Neural cell (in vitro differentiated cells): ENCODE results near the gene SPRY4. TPM values are rescaled to one million over a fixed set of nuclear protein-coding genes. Genes with fewer than 3 reads are reported as not detected.
"Not testable (repeated sequence)": the region's sequence is repeated elsewhere in the genome, so short reads cannot be mapped to it uniquely, and the experiment has no call there.

Experiments
- H2AFZ ChIP-seq: fragments of 200-600, 300-800 bp; sonication (generic), shearing (Covaris generic); 2 replicates; pipeline ENCODE4 v1.6.0; 2014; ENCODE audit warnings: low read depth, mild to moderate bottlenecking, antibody characterized with exemption, low read length, moderate library complexity
- H3F3A ChIP-seq: fragments of 200-600 bp; shearing (Covaris generic); 2 replicates; pipeline ENCODE4 v1.6.1; 2016; ENCODE audit warnings: mild to moderate bottlenecking, moderate library complexity, mixed read lengths, antibody characterized with exemption, low read length; ENCODE audit not compliant: insufficient read depth, poor library complexity, severe bottlenecking
- H3K27ac ChIP-seq: fragments of 200-600, 300-800 bp; sonication (generic), shearing (Covaris generic); 2 replicates; pipeline ENCODE4 v1.5.1; 2014; ENCODE audit warnings: mild to moderate bottlenecking, low read length, moderate library complexity
- H3K27me3 ChIP-seq: fragments of 300-800, 200-600 bp; sonication (generic), shearing (Covaris generic); 2 replicates; pipeline ENCODE4 v1.6.0; 2014; ENCODE audit warnings: mild to moderate bottlenecking, low read depth, low read length, moderate library complexity; ENCODE audit not compliant: insufficient read depth
- H3K36me3 ChIP-seq: fragments of 300-800, 200-600 bp; sonication (generic), shearing (Covaris generic); 2 replicates; pipeline ENCODE4 v1.5.1; 2014; ENCODE audit warnings: mild to moderate bottlenecking, antibody characterized with exemption, low read length, moderate library complexity; ENCODE audit not compliant: insufficient read depth
- H3K4me2 ChIP-seq: fragments of 300-800, 200-600 bp; sonication (generic), shearing (Covaris generic); 2 replicates; pipeline ENCODE4 v1.6.0; 2014; ENCODE audit warnings: mild to moderate bottlenecking, low read length
- H3K4me3 ChIP-seq: fragments of 300-800, 200-600 bp; sonication (generic), shearing (Covaris generic); 2 replicates; pipeline ENCODE4 v1.5.1; 2014; ENCODE audit warnings: mild to moderate bottlenecking, low read length, moderate library complexity
- H3K79me2 ChIP-seq: fragments of 200-600 bp; shearing (Covaris generic); replicated peaks from 2 replicates; pipeline ENCODE4 v1.6.0; 2014; ENCODE audit warnings: mild to moderate bottlenecking, low read length, moderate library complexity; ENCODE audit not compliant: insufficient read depth
- H3K9ac ChIP-seq: fragments of 300-800, 200-600 bp; sonication (generic), shearing (Covaris generic); 2 replicates; pipeline ENCODE4 v1.6.1; 2016; ENCODE audit warnings: mild to moderate bottlenecking, low read length, mixed read lengths
- H3K9me2 ChIP-seq: fragments of 200-600 bp; shearing (Covaris generic); 2 replicates; pipeline ENCODE4 v1.6.1; 2016; ENCODE audit warnings: mild to moderate bottlenecking, low read length, mixed read lengths; ENCODE audit not compliant: insufficient read depth
- H3K9me3 ChIP-seq: fragments of 200-600, 300-800 bp; sonication (generic), shearing (Covaris generic); 2 replicates; pipeline ENCODE4 v1.6.1; 2016; ENCODE audit warnings: mild to moderate bottlenecking, mixed run types, low read length, moderate library complexity, mixed read lengths
- H4K20me1 ChIP-seq: fragments of 200-600 bp; shearing (Covaris generic); 2 replicates; pipeline ENCODE4 v1.6.1; 2016; ENCODE audit warnings: mild to moderate bottlenecking, mixed run types; ENCODE audit not compliant: insufficient read depth
- CTCF ChIP-seq: fragments of 450-650 bp; IDR thresholded peaks from 2 replicates; pipeline ENCODE4 v1.5.1; 2014; ENCODE audit warnings: antibody characterized with exemption, mild to moderate bottlenecking, moderate library complexity; ENCODE audit not compliant: poor library complexity, severe bottlenecking
- EP300 ChIP-seq: fragments of 450-650 bp; conservative IDR thresholded peaks from 2 replicates; pipeline ENCODE4 v1.6.1; 2014; ENCODE audit warnings: antibody characterized with exemption, mild to moderate bottlenecking, moderate library complexity; ENCODE audit not compliant: poor library complexity, severe bottlenecking
- EZH2 ChIP-seq: fragments of 200-600, 300-800 bp; shearing (Covaris generic), sonication (generic); IDR thresholded peaks from 2 replicates; pipeline ENCODE4 v1.6.1; 2014; ENCODE audit warnings: antibody characterized with exemption, low read length, borderline replicate concordance, mild to moderate bottlenecking; ENCODE audit not compliant: insufficient read depth, poor library complexity, severe bottlenecking
- MXI1 ChIP-seq: fragments of 450-650 bp; conservative IDR thresholded peaks from 2 replicates; pipeline ENCODE4 v1.6.1; 2014; ENCODE audit warnings: antibody characterized with exemption, mild to moderate bottlenecking; ENCODE audit not compliant: poor library complexity, severe bottlenecking
- POLR2AphosphoS5 ChIP-seq: IDR thresholded peaks from 2 replicates; pipeline ENCODE4 v1.6.1; 2012
- RAD21 ChIP-seq: fragments of 450-650 bp; conservative IDR thresholded peaks from 2 replicates; pipeline ENCODE4 v1.6.1; 2014; ENCODE audit warnings: antibody characterized with exemption, mild to moderate bottlenecking, moderate library complexity
- REST ChIP-seq: IDR thresholded peaks from 2 replicates; pipeline ENCODE4 v1.6.1; 2012; ENCODE audit warnings: borderline replicate concordance
- SMC3 ChIP-seq: fragments of 450-650 bp; conservative IDR thresholded peaks from 2 replicates; pipeline ENCODE4 v1.6.1; 2014; ENCODE audit warnings: antibody characterized with exemption, mild to moderate bottlenecking, moderate library complexity; ENCODE audit not compliant: poor library complexity
- TAF1 ChIP-seq: IDR thresholded peaks from 2 replicates; pipeline ENCODE4 v1.6.1; 2012; ENCODE audit warnings: low read depth
- polyA plus RNA-seq: library from polyadenylated mRNA; depleted of rRNA; stranded (reverse); fragments of >200 nt; gene quantifications from 2 replicates; pipeline ENCODE4 v1.2.3, GENCODE V29; 2014
- small RNA-seq, 3 experiments: library from RNA; depleted of rRNA; stranded (forward); fragments of <200 nt; gene quantifications; one replicate each; pipeline ENCODE3, GENCODE V24; 2012

SPRY4 gene
- polyA plus RNA-seq, 1 donor from 2014 or later: 0.47 TPM

- H3K27me3 ChIP-seq, H3F3A ChIP-seq, H3K9me2 ChIP-seq, H2AFZ ChIP-seq, H3K36me3 ChIP-seq, H3K27ac ChIP-seq, H3K79me2 ChIP-seq, H3K9me3 ChIP-seq, H3K4me2 ChIP-seq, H4K20me1 ChIP-seq, H3K4me3 ChIP-seq, H3K9ac ChIP-seq: not testable (repeated sequence)
Observed at GRCh38 chr5:142264084-142264483, 60.7 kb downstream of the SPRY4 start.

GRCh38 chr5:142263346-142263745 is 61.5 kb downstream of the SPRY4 start:
- Histone ChIP-seq H3K9me3 (no peaks in the 10 kb centered on the region), H3K4me2 (no peak overlapping the region), H3K36me3 (no peaks in the 10 kb centered on the region), H3K79me2 (no peaks in the 10 kb centered on the region), H3K9ac (no peak overlapping the region), H3K27ac (no peak overlapping the region), H3K4me3 (no peak overlapping the region), H2AFZ (no peak overlapping the region), H3K9me2 (no peaks in the 10 kb centered on the region), H3K27me3 (no peaks in the 10 kb centered on the region), H3F3A (no peaks in the 10 kb centered on the region), H4K20me1 (no peaks in the 10 kb centered on the region)
- no peak for TF ChIP-seq EZH2

GRCh38 chr5:142262683-142263082 is 62.1 kb downstream of the SPRY4 start:
- no peak for TF ChIP-seq CTCF
- TF ChIP-seq MXI1: no peak
- TF ChIP-seq TAF1: no peak
- no peak for TF ChIP-seq EZH2
- TF ChIP-seq POLR2AphosphoS5: no peak
- TF ChIP-seq SMC3: no peak
- no peak for TF ChIP-seq EP300
- no peak for TF ChIP-seq REST
- TF ChIP-seq RAD21: no peak
- Histone ChIP-seq H3K9me2 (no peaks in the 10 kb centered on the region), H3K4me2 (no peak overlapping the region), H4K20me1 (no peaks in the 10 kb centered on the region), H3K9ac (no peak overlapping the region), H2AFZ (no peak overlapping the region), H3K36me3 (no peaks in the 10 kb centered on the region), H3K27me3 (no peaks in the 10 kb centered on the region), H3F3A (no peaks in the 10 kb centered on the region), H3K4me3 (no peak overlapping the region), H3K79me2 (no peaks in the 10 kb centered on the region), H3K27ac (no peak overlapping the region), H3K9me3 (no peaks in the 10 kb centered on the region)

Small RNA genes within 50 kb of the gene (small RNA-seq; reads per million reads assigned to genes)
- gene RF02038 (0 reads per million in 3 experiments), gene RF02039 (0 reads per million in 3 experiments)

Other genes starting within 250 kb of the SPRY4 start
- 99.7 and 102 TPM in 2 replicates for gene NDFIP1, start 216.2 kb downstream of the SPRY4 start, polyA plus RNA-seq